A549 (cell line): ENCODE measurements around the gene POLE4. TPM values are rescaled to one million over a fixed set of nuclear protein-coding genes. Genes with fewer than 3 reads are reported as not detected.

Source experiments
- ATAC-seq, 2 experiments: fragments of 200-7000 bp in 1 of 2; fragments of >200 bp in 1 of 2; cut with Nextera tagmentation in 1 of 2; cut with Tn5 transposase in 1 of 2; 3 replicates each; pipeline versions ENCODE4 v1.8.0 to v1.9.1; 2018 to 2020; ENCODE audit warnings: mild to moderate bottlenecking in 1 of 2, moderate library complexity in 1 of 2
- CTCF ChIA-PET: fragments of 300-600 bp; sonication (Branson Sonifier 250); formaldehyde crosslinking; extraction: SDS; loops from one replicate; lab custom pipeline; 2021; ENCODE audit warnings: antibody characterized with exemption, inconsistent platforms; lab: Yijun Ruan, JAX
- POLR2A ChIA-PET: fragments of 350-600 bp; formaldehyde crosslinking; extraction: SDS; loops from one replicate; lab custom pipeline; 2021; ENCODE audit warnings: antibody characterized with exemption, inconsistent platforms; lab: Yijun Ruan, JAX
- DNase-seq, 2 experiments: peaks; one replicate each; pipeline versions ENCODE4 v3.0.0 to v3.0.0-alpha.2; 2011 to 2016; ENCODE audit warnings: low read depth in 1 of 2, low spot score in 1 of 2
- FAIRE-seq: peaks from 2 replicates; lab custom pipeline; 2011; peaks lifted over from hg19 to GRCh38; lab: Jason Lieb, UNC
- H3K27ac ChIP-seq, 2 experiments: fragments of >200 bp; sonication (Bioruptor Twin); formaldehyde crosslinking; 3 replicates each; pipeline ENCODE4 v1.5.1; 2016 to 2017
- H3K4me1 ChIP-seq: fragments of >200 bp; sonication (Bioruptor Twin); formaldehyde crosslinking; 3 replicates; pipeline ENCODE4 v1.6.1; 2016
- H3K4me2 ChIP-seq: fragments of >200 bp; sonication (Bioruptor Twin); formaldehyde crosslinking; 3 replicates; pipeline ENCODE4 v1.6.1; 2016
- H3K4me3 ChIP-seq: fragments of >200 bp; sonication (Bioruptor Twin); formaldehyde crosslinking; 3 replicates; pipeline ENCODE4 v1.5.1; 2016
- H3K9me3 ChIP-seq: fragments of >200 bp; sonication (Bioruptor Twin); formaldehyde crosslinking; 3 replicates; pipeline ENCODE4 v1.6.1; 2016
- CBX8 ChIP-seq: fragments of 200-600 bp; sonication (generic); IDR thresholded peaks from 2 replicates; pipeline ENCODE4 v1.6.1; 2016
- EHMT2 ChIP-seq: fragments of 200-600 bp; sonication (generic); IDR thresholded peaks from 2 replicates; pipeline ENCODE4 v1.6.1; 2016; ENCODE audit warnings: antibody characterized with exemption, low read depth, mild to moderate bottlenecking, moderate library complexity
- FOSB ChIP-seq: fragments of 250-450 bp; sonication (Bioruptor Pico); IDR thresholded peaks from 2 replicates; pipeline ENCODE4 v1.5.0; 2020; ENCODE audit warnings: mild to moderate bottlenecking, moderate library complexity
- FOSL2 ChIP-seq, 2 experiments: fragments of 450-650 bp in 1 of 2; fragments of >200 bp in 1 of 2; sonication (Bioruptor Twin) in 1 of 2; formaldehyde crosslinking; IDR thresholded peaks; 2 replicates each; pipeline versions ENCODE4 v1.5.0 to v1.6.1; 2016 to 2020; ENCODE audit warnings: mild to moderate bottlenecking in 1 of 2, moderate library complexity in 1 of 2
- GATA3 ChIP-seq: IDR thresholded peaks from 2 replicates; pipeline ENCODE4 v1.6.1; 2012; ENCODE audit warnings: borderline replicate concordance
- HDAC2 ChIP-seq: fragments of 200-600 bp; sonication (generic); IDR thresholded peaks from 2 replicates; pipeline ENCODE4 v1.6.1; 2016
- HEYL ChIP-seq: fragments of 250-450 bp; sonication (Bioruptor Pico); IDR thresholded peaks from 2 replicates; pipeline ENCODE4 v1.8.0; 2021; ENCODE audit warnings: mild to moderate bottlenecking, moderate library complexity
- HOXA7 ChIP-seq: fragments of 250-450 bp; sonication (Bioruptor Pico); IDR thresholded peaks from 2 replicates; pipeline ENCODE4 v1.5.0; 2020; ENCODE audit warnings: mild to moderate bottlenecking, moderate library complexity
- JUN ChIP-seq, 2 experiments: fragments of >200 bp; sonication (Bioruptor Twin); formaldehyde crosslinking; IDR thresholded peaks; 2 replicates in 1 of 2; 3 replicates in 1 of 2; pipeline ENCODE4 v1.6.1; 2016 to 2017
- KDM1A ChIP-seq: fragments of 200-600 bp; sonication (generic); IDR thresholded peaks from 2 replicates; pipeline ENCODE4 v1.6.1; 2016; ENCODE audit warnings: low read depth, mild to moderate bottlenecking
- PHF8 ChIP-seq: fragments of 200-600 bp; sonication (generic); IDR thresholded peaks from 2 replicates; pipeline ENCODE4 v1.6.1; 2016; ENCODE audit warnings: low read depth, mild to moderate bottlenecking, antibody characterized with exemption, moderate library complexity, borderline replicate concordance
- RAD21 ChIP-seq, 2 experiments: fragments of >200 bp in 1 of 2; sonication (Bioruptor Twin) in 1 of 2; formaldehyde crosslinking in 1 of 2; IDR thresholded peaks in 1 of 2; conservative IDR thresholded peaks in 1 of 2; 2 replicates in 1 of 2; 3 replicates in 1 of 2; pipeline ENCODE4 v1.6.1; 2012 to 2018; ENCODE audit warnings: inconsistent platforms in 1 of 2
- WGBS: methylation state at CpG from one replicate; pipeline ENCODE4 v1.1.6; 2017; ENCODE audit errors: missing lambda C conversion rate; 5-methylcytosine and 5-hydroxymethylcytosine counted together
- polyA plus RNA-seq, 4 experiments: library from polyadenylated mRNA; depleted of rRNA in 3 of 4; stranded (reverse); fragments of >200 nt; fragmentation: RNase III in 1 of 4; extraction: RNeasy Plus Mini Kit Qiagen cat#74134 plus additional on column Dnase treatment in 1 of 4; gene quantifications; 2 replicates in 3 of 4; 3 replicates in 1 of 4; pipeline ENCODE4 v1.2.3, GENCODE V29; 2011 to 2017
- TF ChIP-seq, protein P1 (sequence below): fragments of >200 bp; sonication (Bioruptor Twin); formaldehyde crosslinking; IDR thresholded peaks from 3 replicates; pipeline ENCODE4 v1.5.1; 2016
- TF ChIP-seq, protein P2 (sequence below): fragments of 250-450 bp; sonication (Bioruptor Pico); IDR thresholded peaks from 2 replicates; pipeline ENCODE4 v1.5.0; 2021; ENCODE audit warnings: mild to moderate bottlenecking, moderate library complexity, borderline replicate concordance
- TF ChIP-seq, protein P3 (sequence below): fragments of 200-600 bp; sonication (generic); IDR thresholded peaks from 2 replicates; pipeline ENCODE4 v1.6.1; 2016; ENCODE audit warnings: antibody characterized with exemption, mild to moderate bottlenecking, moderate library complexity
- TF ChIP-seq, protein P4 (sequence below): fragments of 150-350 bp; IDR thresholded peaks from 2 replicates; pipeline ENCODE4 v1.6.1; 2014; ENCODE audit warnings: low read depth, mild to moderate bottlenecking, low read length
- TF ChIP-seq, protein P5 (sequence below): IDR thresholded peaks from 2 replicates; pipeline ENCODE4 v1.6.1; 2012
- TF ChIP-seq, protein P6 (sequence below): fragments of >200 bp; sonication (Bioruptor Twin); formaldehyde crosslinking; IDR thresholded peaks from 3 replicates; pipeline ENCODE4 v1.6.1; 2016
- TF ChIP-seq, protein P7 (sequence below): fragments of >200 bp; sonication (Bioruptor Twin); formaldehyde crosslinking; IDR thresholded peaks from 2 replicates; pipeline ENCODE4 v1.6.1; 2016

Gene POLE4
- polyA plus RNA-seq, 2 of the 4 experiments (the other 2 are of a cell fraction) = 88.5 to 90.4 TPM

DNA sequence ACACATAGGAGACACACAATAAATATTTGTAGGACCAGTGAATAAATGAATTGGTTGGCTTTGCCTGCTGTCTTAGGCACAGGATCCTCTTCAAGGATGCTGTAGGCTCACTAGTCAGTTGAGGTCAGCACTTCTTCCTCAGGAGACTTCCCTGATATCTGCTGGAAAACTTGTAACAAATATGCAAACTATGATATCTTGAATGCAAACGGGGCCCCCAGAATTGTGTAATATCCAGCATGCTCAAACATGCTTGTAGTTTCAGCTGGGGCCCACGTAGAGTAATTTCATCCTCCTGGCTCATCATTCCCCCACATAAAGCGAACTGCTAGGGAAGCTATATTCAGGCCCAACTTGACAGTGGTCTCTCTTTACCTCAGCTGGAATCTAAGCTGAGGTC, 43.6 kb downstream of the POLE4 start (continued):
- TF ChIP-seq, protein P1, sequence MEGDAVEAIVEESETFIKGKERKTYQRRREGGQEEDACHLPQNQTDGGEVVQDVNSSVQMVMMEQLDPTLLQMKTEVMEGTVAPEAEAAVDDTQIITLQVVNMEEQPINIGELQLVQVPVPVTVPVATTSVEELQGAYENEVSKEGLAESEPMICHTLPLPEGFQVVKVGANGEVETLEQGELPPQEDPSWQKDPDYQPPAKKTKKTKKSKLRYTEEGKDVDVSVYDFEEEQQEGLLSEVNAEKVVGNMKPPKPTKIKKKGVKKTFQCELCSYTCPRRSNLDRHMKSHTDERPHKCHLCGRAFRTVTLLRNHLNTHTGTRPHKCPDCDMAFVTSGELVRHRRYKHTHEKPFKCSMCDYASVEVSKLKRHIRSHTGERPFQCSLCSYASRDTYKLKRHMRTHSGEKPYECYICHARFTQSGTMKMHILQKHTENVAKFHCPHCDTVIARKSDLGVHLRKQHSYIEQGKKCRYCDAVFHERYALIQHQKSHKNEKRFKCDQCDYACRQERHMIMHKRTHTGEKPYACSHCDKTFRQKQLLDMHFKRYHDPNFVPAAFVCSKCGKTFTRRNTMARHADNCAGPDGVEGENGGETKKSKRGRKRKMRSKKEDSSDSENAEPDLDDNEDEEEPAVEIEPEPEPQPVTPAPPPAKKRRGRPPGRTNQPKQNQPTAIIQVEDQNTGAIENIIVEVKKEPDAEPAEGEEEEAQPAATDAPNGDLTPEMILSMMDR = no peak
- TF ChIP-seq HDAC2 = no peak

DNA sequence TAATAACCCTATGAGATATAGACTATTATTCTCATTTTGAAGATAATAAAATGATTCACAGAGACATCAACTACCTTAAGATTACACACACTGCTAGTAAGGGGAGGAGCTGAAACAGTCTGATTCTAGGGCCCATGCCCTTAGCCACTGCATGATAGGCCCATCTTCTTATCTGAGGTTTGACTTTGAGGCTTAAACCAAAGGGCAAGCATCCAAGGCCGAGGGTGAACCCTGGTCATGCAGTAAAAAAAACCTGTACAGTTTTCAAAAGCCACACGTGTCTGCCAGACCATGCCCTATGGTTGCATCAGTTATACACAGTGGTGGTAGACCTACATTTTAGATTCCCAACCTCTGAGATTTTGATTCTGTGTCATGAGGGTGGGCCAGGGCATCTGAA, 44.8 kb downstream of the POLE4 start:
- ATAC-seq = no peak
- no peaks in the 10 kb centered on the region for H3K9me3 ChIP-seq
- no peak overlapping the region for H3K4me2 ChIP-seq
- no peak for DNase-seq
- no peaks in the 10 kb centered on the region for H3K4me1 ChIP-seq
- TF ChIP-seq CBX8 (no peak), EHMT2 (no peak), KDM1A (no peak), HEYL (no peak), RAD21 (conservative IDR thresholded peaks at IDR 0.05 in 1 of 2, IDR thresholded peaks at IDR 0.05 in 1 of 2) (no peak)
- TF ChIP-seq, protein P1 = no peak
- TF ChIP-seq, protein P2, sequence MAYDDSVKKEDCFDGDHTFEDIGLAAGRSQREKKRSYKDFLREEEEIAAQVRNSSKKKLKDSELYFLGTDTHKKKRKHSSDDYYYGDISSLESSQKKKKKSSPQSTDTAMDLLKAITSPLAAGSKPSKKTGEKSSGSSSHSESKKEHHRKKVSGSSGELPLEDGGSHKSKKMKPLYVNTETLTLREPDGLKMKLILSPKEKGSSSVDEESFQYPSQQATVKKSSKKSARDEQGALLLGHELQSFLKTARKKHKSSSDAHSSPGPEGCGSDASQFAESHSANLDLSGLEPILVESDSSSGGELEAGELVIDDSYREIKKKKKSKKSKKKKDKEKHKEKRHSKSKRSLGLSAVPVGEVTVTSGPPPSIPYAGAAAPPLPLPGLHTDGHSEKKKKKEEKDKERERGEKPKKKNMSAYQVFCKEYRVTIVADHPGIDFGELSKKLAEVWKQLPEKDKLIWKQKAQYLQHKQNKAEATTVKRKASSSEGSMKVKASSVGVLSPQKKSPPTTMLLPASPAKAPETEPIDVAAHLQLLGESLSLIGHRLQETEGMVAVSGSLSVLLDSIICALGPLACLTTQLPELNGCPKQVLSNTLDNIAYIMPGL (CRISPR knock-in tag) = no peak
- TF ChIP-seq, protein P3, sequence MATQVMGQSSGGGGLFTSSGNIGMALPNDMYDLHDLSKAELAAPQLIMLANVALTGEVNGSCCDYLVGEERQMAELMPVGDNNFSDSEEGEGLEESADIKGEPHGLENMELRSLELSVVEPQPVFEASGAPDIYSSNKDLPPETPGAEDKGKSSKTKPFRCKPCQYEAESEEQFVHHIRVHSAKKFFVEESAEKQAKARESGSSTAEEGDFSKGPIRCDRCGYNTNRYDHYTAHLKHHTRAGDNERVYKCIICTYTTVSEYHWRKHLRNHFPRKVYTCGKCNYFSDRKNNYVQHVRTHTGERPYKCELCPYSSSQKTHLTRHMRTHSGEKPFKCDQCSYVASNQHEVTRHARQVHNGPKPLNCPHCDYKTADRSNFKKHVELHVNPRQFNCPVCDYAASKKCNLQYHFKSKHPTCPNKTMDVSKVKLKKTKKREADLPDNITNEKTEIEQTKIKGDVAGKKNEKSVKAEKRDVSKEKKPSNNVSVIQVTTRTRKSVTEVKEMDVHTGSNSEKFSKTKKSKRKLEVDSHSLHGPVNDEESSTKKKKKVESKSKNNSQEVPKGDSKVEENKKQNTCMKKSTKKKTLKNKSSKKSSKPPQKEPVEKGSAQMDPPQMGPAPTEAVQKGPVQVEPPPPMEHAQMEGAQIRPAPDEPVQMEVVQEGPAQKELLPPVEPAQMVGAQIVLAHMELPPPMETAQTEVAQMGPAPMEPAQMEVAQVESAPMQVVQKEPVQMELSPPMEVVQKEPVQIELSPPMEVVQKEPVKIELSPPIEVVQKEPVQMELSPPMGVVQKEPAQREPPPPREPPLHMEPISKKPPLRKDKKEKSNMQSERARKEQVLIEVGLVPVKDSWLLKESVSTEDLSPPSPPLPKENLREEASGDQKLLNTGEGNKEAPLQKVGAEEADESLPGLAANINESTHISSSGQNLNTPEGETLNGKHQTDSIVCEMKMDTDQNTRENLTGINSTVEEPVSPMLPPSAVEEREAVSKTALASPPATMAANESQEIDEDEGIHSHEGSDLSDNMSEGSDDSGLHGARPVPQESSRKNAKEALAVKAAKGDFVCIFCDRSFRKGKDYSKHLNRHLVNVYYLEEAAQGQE = no peak
- TF ChIP-seq, protein P4, sequence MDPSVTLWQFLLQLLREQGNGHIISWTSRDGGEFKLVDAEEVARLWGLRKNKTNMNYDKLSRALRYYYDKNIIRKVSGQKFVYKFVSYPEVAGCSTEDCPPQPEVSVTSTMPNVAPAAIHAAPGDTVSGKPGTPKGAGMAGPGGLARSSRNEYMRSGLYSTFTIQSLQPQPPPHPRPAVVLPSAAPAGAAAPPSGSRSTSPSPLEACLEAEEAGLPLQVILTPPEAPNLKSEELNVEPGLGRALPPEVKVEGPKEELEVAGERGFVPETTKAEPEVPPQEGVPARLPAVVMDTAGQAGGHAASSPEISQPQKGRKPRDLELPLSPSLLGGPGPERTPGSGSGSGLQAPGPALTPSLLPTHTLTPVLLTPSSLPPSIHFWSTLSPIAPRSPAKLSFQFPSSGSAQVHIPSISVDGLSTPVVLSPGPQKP = no peak
- no peak overlapping the region for H3K27ac ChIP-seq
- WGBS = 33% methylated on average over 2 of the region's 2 CpGs
- ChIA-PET CTCF (interaction anchor here (0.7 to 2.2 kb wide), 4 partner anchors 10 to 196 kb away, joined by 3 to 7 read pairs (median 4); partner anchors contain the start of gene TACR1), POLR2A (no interaction called here)
- no peak for FAIRE-seq
- no peak overlapping the region for H3K4me3 ChIP-seq

DNA sequence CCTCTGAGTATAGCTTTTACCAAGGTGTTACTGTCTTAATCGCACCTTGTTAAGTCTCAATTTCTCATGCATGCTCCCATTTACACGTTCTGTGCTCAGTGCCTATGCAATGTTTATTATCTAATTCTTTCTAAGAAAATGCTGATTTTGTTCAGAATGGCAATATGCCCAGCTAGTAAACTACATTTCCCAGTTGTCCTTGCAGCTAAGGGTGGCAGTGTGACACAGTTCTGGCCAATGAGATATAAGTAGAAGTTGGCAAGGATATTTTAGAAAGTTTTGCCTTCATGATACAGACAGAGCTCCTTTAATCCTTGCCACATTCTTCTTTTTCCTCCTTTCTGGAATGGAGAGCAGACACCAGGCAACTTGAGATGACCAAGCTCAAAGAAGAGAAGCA, 45.3 kb downstream of the POLE4 start:
- WGBS = 48% methylated on average over 2 of the region's 2 CpGs
- no peak for DNase-seq
- H3K9me3 ChIP-seq = no peaks in the 10 kb centered on the region
- peak in 1 of 2 experiments; percentile 55; a peak in 2 of 6 replicates for ATAC-seq
- no peak overlapping the region for H3K27ac ChIP-seq
- ChIA-PET CTCF (interaction anchor here (0.7 to 2.2 kb wide), 4 partner anchors 11 to 196 kb away, joined by 3 to 7 read pairs (median 4); partner anchors contain the start of gene TACR1), POLR2A (no interaction called here)
- H3K4me3 ChIP-seq = no peak overlapping the region
- no peaks in the 10 kb centered on the region for H3K4me1 ChIP-seq
- FAIRE-seq = no peak
- no peak overlapping the region for H3K4me2 ChIP-seq
- TF ChIP-seq HOXA7 (CRISPR knock-in tag) (no peak), FOSL2 (IDR thresholded peaks at IDR 0.05) (no peak), FOSL2 (CRISPR knock-in tag; IDR thresholded peaks at IDR 0.05) (no peak), FOSB (CRISPR knock-in tag) (no peak), GATA3 (no peak), PHF8 (no peak), JUN (IDR thresholded peaks at IDR 0.05) (no peak)
- TF ChIP-seq, protein P5, sequence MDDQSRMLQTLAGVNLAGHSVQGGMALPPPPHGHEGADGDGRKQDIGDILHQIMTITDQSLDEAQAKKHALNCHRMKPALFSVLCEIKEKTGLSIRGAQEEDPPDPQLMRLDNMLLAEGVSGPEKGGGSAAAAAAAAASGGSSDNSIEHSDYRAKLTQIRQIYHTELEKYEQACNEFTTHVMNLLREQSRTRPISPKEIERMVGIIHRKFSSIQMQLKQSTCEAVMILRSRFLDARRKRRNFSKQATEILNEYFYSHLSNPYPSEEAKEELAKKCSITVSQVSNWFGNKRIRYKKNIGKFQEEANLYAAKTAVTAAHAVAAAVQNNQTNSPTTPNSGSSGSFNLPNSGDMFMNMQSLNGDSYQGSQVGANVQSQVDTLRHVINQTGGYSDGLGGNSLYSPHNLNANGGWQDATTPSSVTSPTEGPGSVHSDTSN = no peak
- TF ChIP-seq, protein P6, sequence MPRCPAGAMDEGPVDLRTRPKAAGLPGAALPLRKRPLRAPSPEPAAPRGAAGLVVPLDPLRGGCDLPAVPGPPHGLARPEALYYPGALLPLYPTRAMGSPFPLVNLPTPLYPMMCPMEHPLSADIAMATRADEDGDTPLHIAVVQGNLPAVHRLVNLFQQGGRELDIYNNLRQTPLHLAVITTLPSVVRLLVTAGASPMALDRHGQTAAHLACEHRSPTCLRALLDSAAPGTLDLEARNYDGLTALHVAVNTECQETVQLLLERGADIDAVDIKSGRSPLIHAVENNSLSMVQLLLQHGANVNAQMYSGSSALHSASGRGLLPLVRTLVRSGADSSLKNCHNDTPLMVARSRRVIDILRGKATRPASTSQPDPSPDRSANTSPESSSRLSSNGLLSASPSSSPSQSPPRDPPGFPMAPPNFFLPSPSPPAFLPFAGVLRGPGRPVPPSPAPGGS = no peak
- TF ChIP-seq, protein P7, sequence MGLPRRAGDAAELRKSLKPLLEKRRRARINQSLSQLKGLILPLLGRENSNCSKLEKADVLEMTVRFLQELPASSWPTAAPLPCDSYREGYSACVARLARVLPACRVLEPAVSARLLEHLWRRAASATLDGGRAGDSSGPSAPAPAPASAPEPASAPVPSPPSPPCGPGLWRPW = no peak
